ENCODE measurements around the gene DCC.

DNA sequence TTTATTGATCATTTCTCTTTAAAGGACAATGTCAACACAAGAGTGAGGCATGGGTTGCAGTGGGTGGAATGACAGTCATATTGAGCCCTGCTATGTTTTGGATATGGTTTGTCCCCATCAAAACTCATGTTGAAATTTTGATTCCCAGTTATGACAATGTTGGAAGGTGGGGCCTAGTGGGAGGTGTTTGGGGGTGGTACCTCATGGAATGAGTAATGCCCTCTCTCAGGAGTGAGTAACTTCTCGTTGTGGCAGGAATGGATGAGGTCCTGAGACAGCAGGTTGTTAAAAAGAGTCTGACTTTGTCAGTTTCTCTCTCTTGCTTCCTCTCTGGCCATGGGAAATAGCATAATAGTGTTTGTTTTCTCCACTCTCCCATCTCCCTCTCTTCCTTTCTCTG lies 345.3 kb downstream of the DCC start:
- TF ChIP-seq FOXM1 (IDR thresholded peaks at IDR 0.05; ENCODE audit: low read depth) (no peak), FOXM1 (CRISPR knock-in tag; IDR thresholded peaks at IDR 0.05; ENCODE audit: low read depth) (no peak), EHMT2 (IDR thresholded peaks at IDR 0.05) (no peak), PPARD (CRISPR knock-in tag; IDR thresholded peaks at IDR 0.05) (no peak), POLR2A (conservative IDR thresholded peaks at IDR 0.05) (no peak), JUNB (CRISPR knock-in tag; conservative IDR thresholded peaks at IDR 0.05) (no peak), SP2 (IDR thresholded peaks at IDR 0.05; ENCODE audit: extremely low read depth, low read depth, low read length, poor library complexity, severe bottlenecking) (no peak), KDM4B (IDR thresholded peaks at IDR 0.05; ENCODE audit: borderline replicate concordance in 2 of 2, low read depth in 1 of 2) (no peak), TAF1 (IDR thresholded peaks at IDR 0.05; ENCODE audit: control insufficient read depth, extremely low read depth, insufficient read depth, low read length, severe bottlenecking) (no peak), SP1 (CRISPR knock-in tag; IDR thresholded peaks at IDR 0.05) (no peak)

Measured in K562 (cell line).